Smooth muscle cell (in vitro differentiated cells): ENCODE measurements around the gene TMEM19. TPM values are rescaled to one million over a fixed set of nuclear protein-coding genes. Genes with fewer than 3 reads are reported as not detected.
"Not testable (repeated sequence)": the region's sequence is repeated elsewhere in the genome, so short reads cannot be mapped to it uniquely, and the experiment has no call there.

Experiments
- DNase-seq: peaks from one replicate; lab custom pipeline; 2025; ENCODE audit not compliant: unreplicated experiment; lab: John Stamatoyannopoulos, UW
- H2AFZ ChIP-seq: fragments of 200-600 bp; sonication (generic); 2 replicates; pipeline ENCODE4 v1.6.0; 2016; ENCODE audit warnings: antibody characterized with exemption, low read depth, mild to moderate bottlenecking
- H3F3A ChIP-seq: fragments of 200-600 bp; sonication (generic); 2 replicates; pipeline ENCODE4 v1.6.0; 2017; ENCODE audit warnings: antibody characterized with exemption, low read depth
- H3K27ac ChIP-seq: fragments of 200-600 bp; sonication (generic); 2 replicates; pipeline ENCODE4 v1.5.1; 2016; ENCODE audit warnings: low read depth, mild to moderate bottlenecking
- H3K27me3 ChIP-seq: fragments of 200-600 bp; sonication (generic); 2 replicates; pipeline ENCODE4 v1.6.1; 2016; ENCODE audit warnings: low read depth, mild to moderate bottlenecking
- H3K36me3 ChIP-seq: fragments of 200-600 bp; sonication (generic); 2 replicates; pipeline ENCODE4 v1.5.1; 2016; ENCODE audit warnings: low read depth
- H3K4me1 ChIP-seq: fragments of 200-600 bp; sonication (generic); 2 replicates; pipeline ENCODE4 v1.5.1; 2016; ENCODE audit warnings: low read depth
- H3K4me2 ChIP-seq: fragments of 200-600 bp; sonication (generic); 2 replicates; pipeline ENCODE4 v1.6.0; 2016; ENCODE audit warnings: mild to moderate bottlenecking
- H3K4me3 ChIP-seq: fragments of 200-600 bp; sonication (generic); 2 replicates; pipeline ENCODE4 v1.5.1; 2016; ENCODE audit warnings: mild to moderate bottlenecking
- H3K79me2 ChIP-seq: fragments of 200-600 bp; sonication (generic); 2 replicates; pipeline ENCODE4 v1.6.0; 2016; ENCODE audit warnings: low read depth, mild to moderate bottlenecking
- H3K9ac ChIP-seq: fragments of 200-600 bp; sonication (generic); 2 replicates; pipeline ENCODE4 v1.6.0; 2016; ENCODE audit warnings: low read depth
- H3K9me3 ChIP-seq: fragments of 200-600 bp; sonication (generic); replicated peaks from 2 replicates; pipeline ENCODE4 v1.5.1; 2016; ENCODE audit warnings: low read depth
- H4K20me1 ChIP-seq: fragments of 200-600 bp; sonication (generic); 2 replicates; pipeline ENCODE4 v1.6.0; 2016; ENCODE audit warnings: low read depth
- WGBS: methylation state at CpG from one replicate; pipeline ENCODE4 v1.1.7; 2016; ENCODE audit warnings: low lambda C conversion rate; 5-methylcytosine and 5-hydroxymethylcytosine counted together
- polyA plus RNA-seq: library from polyadenylated mRNA; unstranded; fragments of >200 nt; fragmentation: Nextera tagmentation; extraction: Ambion mirVana; gene quantifications from 2 replicates; pipeline ENCODE4 v1.2.1, GENCODE V29; 2016
- total RNA-seq: library from RNA; depleted of rRNA; stranded (reverse); fragments of >200 nt; gene quantifications from 2 replicates; pipeline ENCODE4 v1.2.3, GENCODE V29; 2014
- TF ChIP-seq, protein P1 (sequence below): fragments of 200-600 bp; sonication (generic); IDR thresholded peaks from 2 replicates; pipeline ENCODE4 v1.5.1; 2017; ENCODE audit warnings: borderline replicate concordance, mild to moderate bottlenecking, antibody characterized with exemption; ENCODE audit not compliant: insufficient read depth, poor library complexity, severe bottlenecking

TMEM19 gene
- total and polyA plus RNA-seq, 2 experiments from 2014 or later: 8.3 to 19.6 TPM

DNA sequence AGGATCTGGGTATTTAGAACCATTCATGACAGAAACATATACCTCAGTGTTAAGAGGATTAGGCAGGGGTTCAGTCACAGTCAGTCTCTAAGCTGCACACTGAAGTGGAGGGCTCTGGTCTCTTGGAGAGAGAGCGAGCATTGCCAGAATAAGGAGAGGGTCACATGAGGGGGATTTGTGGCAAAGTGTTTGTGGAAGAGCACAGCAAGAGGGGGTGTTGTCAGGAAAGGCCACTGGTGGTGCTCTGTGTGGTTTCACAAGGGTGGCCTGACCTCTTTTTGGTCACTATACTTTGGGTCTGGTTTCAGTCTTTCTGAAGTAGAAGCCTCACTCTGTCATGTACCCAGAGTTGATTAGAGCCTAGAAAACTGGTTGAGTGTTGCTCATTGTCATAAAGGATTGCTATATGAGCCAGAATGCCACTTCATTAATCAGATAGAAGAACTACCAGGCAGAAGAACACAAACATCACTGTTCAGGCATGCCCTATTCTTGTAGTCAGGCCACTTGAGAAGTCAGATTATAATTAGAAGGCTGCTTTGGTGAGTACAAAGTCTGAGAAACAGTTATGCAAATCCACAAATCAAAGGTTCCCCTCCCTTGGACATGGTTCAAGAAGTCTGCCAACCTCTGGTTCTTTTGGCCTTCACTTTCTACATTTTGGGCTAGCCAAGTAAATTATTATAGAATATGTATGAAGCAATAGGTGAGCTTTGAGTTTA is 8.4 kb downstream of the TMEM19 start:
- no peaks in the 10 kb centered on the region for H3F3A ChIP-seq
- H3K27me3 ChIP-seq: no peaks in the 10 kb centered on the region
- H3K4me3 ChIP-seq: no peak overlapping the region
- H3K4me1 ChIP-seq: no peaks in the 10 kb centered on the region
- no peaks in the 10 kb centered on the region for H3K79me2 ChIP-seq
- H3K9me3 ChIP-seq: no peaks in the 10 kb centered on the region
- no peak overlapping the region for H2AFZ ChIP-seq
- H3K9ac ChIP-seq: no peak overlapping the region
- WGBS: 100% methylated on average over 1 of the region's 1 CpG
- H3K27ac ChIP-seq: no peak overlapping the region
- H3K4me2 ChIP-seq: no peak overlapping the region
- TF ChIP-seq, protein P1, sequence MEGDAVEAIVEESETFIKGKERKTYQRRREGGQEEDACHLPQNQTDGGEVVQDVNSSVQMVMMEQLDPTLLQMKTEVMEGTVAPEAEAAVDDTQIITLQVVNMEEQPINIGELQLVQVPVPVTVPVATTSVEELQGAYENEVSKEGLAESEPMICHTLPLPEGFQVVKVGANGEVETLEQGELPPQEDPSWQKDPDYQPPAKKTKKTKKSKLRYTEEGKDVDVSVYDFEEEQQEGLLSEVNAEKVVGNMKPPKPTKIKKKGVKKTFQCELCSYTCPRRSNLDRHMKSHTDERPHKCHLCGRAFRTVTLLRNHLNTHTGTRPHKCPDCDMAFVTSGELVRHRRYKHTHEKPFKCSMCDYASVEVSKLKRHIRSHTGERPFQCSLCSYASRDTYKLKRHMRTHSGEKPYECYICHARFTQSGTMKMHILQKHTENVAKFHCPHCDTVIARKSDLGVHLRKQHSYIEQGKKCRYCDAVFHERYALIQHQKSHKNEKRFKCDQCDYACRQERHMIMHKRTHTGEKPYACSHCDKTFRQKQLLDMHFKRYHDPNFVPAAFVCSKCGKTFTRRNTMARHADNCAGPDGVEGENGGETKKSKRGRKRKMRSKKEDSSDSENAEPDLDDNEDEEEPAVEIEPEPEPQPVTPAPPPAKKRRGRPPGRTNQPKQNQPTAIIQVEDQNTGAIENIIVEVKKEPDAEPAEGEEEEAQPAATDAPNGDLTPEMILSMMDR: no peak
- H3K36me3 ChIP-seq: no peaks in the 10 kb centered on the region
- no peaks in the 10 kb centered on the region for H4K20me1 ChIP-seq
- DNase-seq: no peak

DNA sequence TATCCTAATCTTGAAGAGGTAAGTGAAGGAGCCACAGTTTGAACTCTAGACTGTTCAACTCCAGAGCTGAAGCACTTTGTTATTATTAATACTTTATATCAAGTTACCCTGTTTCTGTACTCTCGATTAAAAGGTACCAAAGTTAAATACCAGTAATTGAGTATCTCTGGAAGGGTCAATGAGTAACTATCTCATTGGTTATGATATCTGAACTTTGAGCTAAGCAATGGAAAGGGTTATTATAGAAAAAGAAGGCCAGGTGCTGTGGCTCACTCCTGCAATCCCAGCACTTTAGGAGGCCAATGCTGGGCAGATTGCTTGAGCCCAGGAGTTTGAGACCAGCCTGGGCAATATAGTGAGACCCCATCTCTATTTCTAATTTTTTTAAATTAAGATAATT is 9.9 kb downstream of the TMEM19 start:
- WGBS: 94% methylated on average over 1 of the region's 1 CpG

DNA sequence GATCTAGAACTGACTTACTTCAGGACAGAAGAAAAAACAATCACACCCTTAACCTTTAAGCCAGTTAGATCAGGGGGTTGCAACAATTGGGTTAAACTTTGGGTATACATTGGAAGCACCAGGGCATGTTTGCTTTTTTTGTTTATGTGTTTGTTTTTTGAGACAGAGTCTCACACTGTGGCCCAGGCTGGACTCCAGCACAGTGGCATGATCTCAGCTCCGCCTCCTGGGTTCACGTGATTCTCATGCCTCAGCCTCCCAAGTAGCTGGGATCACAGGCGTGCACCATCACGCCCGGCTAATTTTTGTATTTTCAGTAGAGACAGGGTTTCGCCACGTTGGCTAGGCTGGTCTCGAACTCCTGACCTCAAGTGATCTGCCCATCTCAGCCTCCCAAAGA is 16.3 kb downstream of the TMEM19 start:
- H3K27ac ChIP-seq, H3K4me1 ChIP-seq, H3K36me3 ChIP-seq, H3K27me3 ChIP-seq, H3K4me3 ChIP-seq, DNase-seq, H3K4me2 ChIP-seq, H2AFZ ChIP-seq, H3K79me2 ChIP-seq, H3K9me3 ChIP-seq, H4K20me1 ChIP-seq, H3K9ac ChIP-seq, H3F3A ChIP-seq: not testable (repeated sequence)
- WGBS: 96% methylated on average over 8 of the region's 8 CpGs

More for the DNA sequence above, 9.9 kb downstream of the TMEM19 start:
- H3F3A ChIP-seq: no peaks in the 10 kb centered on the region
- no peaks in the 10 kb centered on the region for H3K9me3 ChIP-seq
- DNase-seq: no peak
- no peak overlapping the region for H2AFZ ChIP-seq
- H3K36me3 ChIP-seq: no peaks in the 10 kb centered on the region
- H3K4me2 ChIP-seq: no peak overlapping the region
- H3K4me1 ChIP-seq: no peaks in the 10 kb centered on the region
- no peak overlapping the region for H3K27ac ChIP-seq
- no peaks in the 10 kb centered on the region for H3K79me2 ChIP-seq
- no peaks in the 10 kb centered on the region for H4K20me1 ChIP-seq
- no peaks in the 10 kb centered on the region for H3K27me3 ChIP-seq
- no peak overlapping the region for H3K9ac ChIP-seq
- H3K4me3 ChIP-seq: no peak overlapping the region
- TF ChIP-seq, protein P1: no peak

DNA sequence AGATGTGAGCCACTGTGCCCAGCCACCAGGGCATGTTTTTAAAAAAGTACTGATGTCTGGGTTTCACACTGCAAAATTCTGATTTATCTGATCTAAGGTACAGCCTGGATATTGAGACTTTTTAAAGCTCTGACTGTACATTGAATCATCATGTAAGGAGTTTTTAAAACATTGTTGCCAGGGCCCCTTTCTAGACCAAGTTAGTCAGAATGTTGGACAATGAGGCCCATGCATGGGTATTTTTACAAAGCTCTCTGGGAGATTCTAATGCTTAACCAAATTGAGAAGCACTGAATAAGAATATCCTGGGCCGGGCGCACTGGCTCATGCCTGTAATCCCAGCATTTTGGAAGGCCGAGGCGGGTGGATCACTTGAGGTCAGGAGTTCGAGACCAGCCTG is 16.7 kb downstream of the TMEM19 start:
- no peaks in the 10 kb centered on the region for H3K79me2 ChIP-seq
- H3K27ac ChIP-seq: no peak overlapping the region
- no peaks in the 10 kb centered on the region for H4K20me1 ChIP-seq
- no peak for DNase-seq
- no peak overlapping the region for H3K4me2 ChIP-seq
- H3K4me1 ChIP-seq: no peaks in the 10 kb centered on the region
- 95% methylated on average over 5 of the region's 5 CpGs for WGBS
- no peak overlapping the region for H3K9ac ChIP-seq
- no peaks in the 10 kb centered on the region for H3F3A ChIP-seq
- TF ChIP-seq, protein P1: no peak
- no peak overlapping the region for H2AFZ ChIP-seq
- H3K36me3 ChIP-seq: no peaks in the 10 kb centered on the region
- H3K4me3 ChIP-seq: no peak overlapping the region
- H3K9me3 ChIP-seq: no peaks in the 10 kb centered on the region
- H3K27me3 ChIP-seq: no peaks in the 10 kb centered on the region
